VCaP (cell line): ENCODE measurements around the gene SEPTIN12.
A peak's percentile ranks its signal among the peaks of the same experiment; 100 is the strongest.

Source experiments
- H3K27ac ChIP-seq: fragments of 450-650 bp; 2 replicates; pipeline ENCODE4 v1.5.1; 2017
- CTCF ChIP-seq: fragments of 450-650 bp; conservative IDR thresholded peaks from 2 replicates; pipeline ENCODE4 v1.5.1; 2017; ENCODE audit warnings: mild to moderate bottlenecking, moderate library complexity

The SEPTIN12 gene

GRCh38 chr16:4769306-4769638, 18.9 kb downstream of the SEPTIN12 start:
- peak overlapping the region; percentile 78 for H3K27ac ChIP-seq
- no peak for TF ChIP-seq CTCF

- H3K27ac ChIP-seq: peak overlapping the region; percentile 78
- no peak for TF ChIP-seq CTCF
Measured at GRCh38 chr16:4768549-4769305, 19.4 kb downstream of the SEPTIN12 start.

GRCh38 chr16:4767872-4768548, 20.1 kb downstream of the SEPTIN12 start:
- TF ChIP-seq CTCF: no peak
- H3K27ac ChIP-seq: peak overlapping the region; percentile 78

- peak within 1 kb of the TSS; percentile 78 for H3K27ac ChIP-seq
- no peak for TF ChIP-seq CTCF
Measured at GRCh38 chr16:4766875-4767628, 21.1 kb downstream of the SEPTIN12 start, which contains the start of gene ZNF500. TSS of gene ZNF500 (minus strand) at chr16:4767162. CDS start at chr16:4765978, 1,184 bp downstream.

GRCh38 chr16:4765511-4766474, 22.4 kb downstream of the SEPTIN12 start:
- H3K27ac ChIP-seq: peak overlapping the region; percentile 78; the same call in 1 of the 2 replicates
- no peak for TF ChIP-seq CTCF

GRCh38 chr16:4763791-4764190, 24.4 kb downstream of the SEPTIN12 start:
- no peak overlapping the region for H3K27ac ChIP-seq
- no peak for TF ChIP-seq CTCF
